Psoas muscle (tissue), 8 donors: ENCODE data around the gene RPL23. TPM values are rescaled to one million over a fixed set of nuclear protein-coding genes. Genes with fewer than 3 reads are reported as not detected.

Source experiments
- ATAC-seq, 4 donors: fragments of 200-7000 bp; cut with Tn5 transposase; one replicate each; pipeline ENCODE4 v1.9.1; 2020; ENCODE audit warnings: moderate library complexity in 3 of 4, mild to moderate bottlenecking in 2 of 4
- DNase-seq, 2 donors: peaks; one replicate each; pipeline ENCODE4 v3.0.0-alpha.2; 2020
- H3K27ac ChIP-seq: fragments of 200-600 bp; one replicate; pipeline ENCODE4 v1.8.0; 2022
- H3K27me3 ChIP-seq, 3 donors: fragments of 200-600 bp in 1 of 3; one replicate each; pipeline versions ENCODE4 v1.6.1 to v1.8.0; 2013 to 2022; ENCODE audit warnings: low read length in 2 of 3, mild to moderate bottlenecking in 2 of 3, moderate library complexity in 1 of 3; ENCODE audit not compliant: insufficient read depth in 3 of 3
- H3K36me3 ChIP-seq, 2 donors: fragments of 200-600 bp in 1 of 2; one replicate each; pipeline versions ENCODE4 v1.6.1 to v1.8.0; 2013 to 2022; ENCODE audit warnings: low read depth in 1 of 2, mild to moderate bottlenecking in 1 of 2, moderate library complexity in 1 of 2; ENCODE audit not compliant: insufficient read depth in 1 of 2
- H3K4me1 ChIP-seq: fragments of 200-600 bp; one replicate; pipeline ENCODE4 v1.8.0; 2022
- H3K4me3 ChIP-seq: fragments of 200-600 bp; one replicate; pipeline ENCODE4 v1.8.0; 2022; ENCODE audit warnings: mild to moderate bottlenecking
- H3K9me3 ChIP-seq: fragments of 200-600 bp; one replicate; pipeline ENCODE4 v1.8.0; 2022
- CTCF ChIP-seq: fragments of 200-600 bp; IDR thresholded peaks from one replicate; pipeline ENCODE4 v1.8.0; 2022; ENCODE audit warnings: antibody characterized with exemption
- WGBS, 3 donors: extraction: QIAGEN DNeasy Blood & Tissue Kit; methylation state at CpG; one replicate each; pipeline versions ENCODE4 v1.1.6 to v1.1.7; 2013; 5-methylcytosine and 5-hydroxymethylcytosine counted together
- intact Hi-C, 2 donors: fragments of 100-400 bp; cut with DNase I; formaldehyde crosslinking; loops; one replicate each; pipeline versions ENCODE4 v1.11.0 to v1.14.2; 2022
- polyA plus RNA-seq, 3 donors: library from polyadenylated mRNA; stranded (reverse); fragments of 200-250 nt; gene quantifications; one replicate each; pipeline ENCODE4 v1.2.3, GENCODE V29; 2013
- total RNA-seq, 4 donors: library from RNA; stranded (reverse); fragmentation: NEBNext Ultra II Directional in 2 of 4; extraction: Animal tissue kit (Norgen Biotek cat#: 25700) in 2 of 4; gene quantifications; one replicate each; pipeline versions ENCODE4 v1.2.1 to v1.2.4, GENCODE V29; 2021 to 2023
- donor health status: healthy with polysubstance abuse.
- donor health status: DM: no; HTN: no; CAD: no; lungs with moderate emphysema.
- donor health status: Bipolar disorder and iron deficiency.
- donor health status: healthy.
- donor health status: DM: yes; HTN: yes; CAD: no.
- donor health status: DM: no; HTN: no; CAD: no.
- donor health status: DM: no; HTN: no; CAD: no.
- donor health status: DM: yes; HTN: yes; CAD: no.

Gene RPL23
- total and polyA plus RNA-seq, 7 donors, result 816 to 2,332 (median 1,006) TPM

GRCh38 chr17:38800237-38800760 lies 53.2 kb downstream of the RPL23 start:
- Histone ChIP-seq H3K9me3 (no peaks in the 10 kb centered on the region), H3K27ac (peak overlapping the region; percentile 96), H3K36me3 (peaks cover 9 to 59% of the 10 kb centered on the region in 2 donors), H3K4me1 (peaks cover 29% of the 10 kb centered on the region), H3K27me3 (no peaks in the 10 kb centered on the region), H3K4me3 (peak overlapping the region; percentile 96)
- 15 to 19% (median 17%) methylated on average over 14 of the region's 14 CpGs for WGBS, 3 donors
- intact Hi-C loops, result no loop called here
- DNase-seq (no peak), ATAC-seq (no peak)
- no peak for TF ChIP-seq CTCF

- WGBS, 3 donors, result 0 to 1% (median 0%) methylated on average over 32 to 76 of the region's 76 CpGs
- no peaks in the 10 kb centered on the region for H3K9me3 ChIP-seq
- peak within 1 kb of the TSS; percentile 96 for H3K27ac ChIP-seq
- intact Hi-C loops, result no loop called here
- ATAC-seq, result peak; percentile 91 to 94 (median 92)
- no peaks in the 10 kb centered on the region for H3K27me3 ChIP-seq
- no peak for TF ChIP-seq CTCF
- H3K4me3 ChIP-seq, result peak within 1 kb of the TSS; percentile 96
- peaks cover 29% of the 10 kb centered on the region for H3K4me1 ChIP-seq
- peaks cover 7 to 56% of the 10 kb centered on the region in 2 donors for H3K36me3 ChIP-seq
- DNase-seq, result peak; percentile 97 to 98
Measured at GRCh38 chr17:38799501-38800236, 53.9 kb downstream of the RPL23 start, which contains the start of gene PIP4K2B. TSS of gene PIP4K2B (minus strand) at chr17:38799556. CDS start at chr17:38799424, 132 bp downstream.

GRCh38 chr17:38798614-38799500 lies 54.7 kb downstream of the RPL23 start:
- intact Hi-C loops, result no loop called here
- Histone ChIP-seq H3K36me3 (peaks cover 7 to 55% of the 10 kb centered on the region in 2 donors), H3K27ac (peak overlapping the region; percentile 96), H3K4me3 (peak overlapping the region; percentile 96), H3K27me3 (no peaks in the 10 kb centered on the region), H3K4me1 (peaks cover 29% of the 10 kb centered on the region), H3K9me3 (no peaks in the 10 kb centered on the region)
- WGBS, 3 donors, result 0% methylated on average over 28 to 53 of the region's 53 CpGs
- peak in 1 of 2 donors; percentile 52 for DNase-seq
- TF ChIP-seq CTCF, result no peak
- peak; percentile 32 to 51 (median 38) for ATAC-seq

Other genes starting within 250 kb of the RPL23 start
- gene SRCIN1, start 247.8 kb downstream of the RPL23 start, total RNA-seq, result under 1 TPM in 3 of 4 donors, not detected in 1; 0.13 to 0.39 (median 0.30) TPM
- gene SRCIN1, start 247.8 kb downstream of the RPL23 start, polyA plus RNA-seq, result under 1 TPM; 0.04 to 0.18 (median 0.08) TPM
- 1 to 10 TPM in 1 of 4 donors, under 1 TPM in 3; 0.21 to 1.2 (median 0.63) TPM for gene EPOP, start 178.8 kb downstream of the RPL23 start, total RNA-seq
- gene EPOP, start 178.8 kb downstream of the RPL23 start, polyA plus RNA-seq, result 1 to 10 TPM in 1 of 3 donors, under 1 TPM in 2; 0.21 to 1.1 (median 0.44) TPM
- gene MLLT6, start 148.4 kb downstream of the RPL23 start, total RNA-seq, result 100 to 1,000 TPM in 1 of 4 donors, 10 to 100 TPM in 3; 78.5 to 120 (median 84.9) TPM
- 10 to 100 TPM; 16.3 to 50.2 (median 25.5) TPM for gene MLLT6, start 148.4 kb downstream of the RPL23 start, polyA plus RNA-seq
- 10 to 100 TPM; 29.9 to 45.5 (median 37.4) TPM for gene CISD3, start 123.4 kb downstream of the RPL23 start, total RNA-seq
- gene CISD3, start 123.4 kb downstream of the RPL23 start, polyA plus RNA-seq, result 10 to 100 TPM; 39.6 to 83.6 (median 41.5) TPM
- gene PCGF2, start 105.4 kb downstream of the RPL23 start, total RNA-seq, result 10 to 100 TPM in 1 of 4 donors, 1 to 10 TPM in 3; 7.1 to 10.8 (median 7.5) TPM
- gene PCGF2, start 105.4 kb downstream of the RPL23 start, polyA plus RNA-seq, result 1 to 10 TPM; 3.3 to 5.8 (median 5.1) TPM
- 100 to 1,000 TPM; 112 to 209 (median 184) TPM for gene PSMB3, start 101.0 kb downstream of the RPL23 start, total RNA-seq
- 100 to 1,000 TPM; 286 to 463 (median 332) TPM for gene PSMB3, start 101.0 kb downstream of the RPL23 start, polyA plus RNA-seq
- gene PIP4K2B, start 54.2 kb downstream of the RPL23 start, total RNA-seq, result 10 to 100 TPM; 61.2 to 66.7 (median 63.8) TPM
- 10 to 100 TPM; 19.3 to 72.6 (median 26.5) TPM for gene PIP4K2B, start 54.2 kb downstream of the RPL23 start, polyA plus RNA-seq
- gene CWC25, start 28.4 kb downstream of the RPL23 start, total RNA-seq, result 10 to 100 TPM in 3 of 4 donors, 1 to 10 TPM in 1; 9.7 to 21.3 (median 15.3) TPM
- 10 to 100 TPM; 13.5 to 22.0 (median 15.0) TPM for gene CWC25, start 28.4 kb downstream of the RPL23 start, polyA plus RNA-seq
- 10 to 100 TPM; 14.6 to 20.1 (median 17.2) TPM for gene LASP1, start 16.3 kb upstream of the RPL23 start, total RNA-seq
- gene LASP1, start 16.3 kb upstream of the RPL23 start, polyA plus RNA-seq, result 10 to 100 TPM in 2 of 3 donors, 1 to 10 TPM in 1; 8.6 to 14.0 (median 10.9) TPM
- gene FBXO47, start 113.7 kb upstream of the RPL23 start, total RNA-seq, result not detected
- under 1 TPM in 1 of 3 donors, not detected in 2; 0.03 TPM for gene FBXO47, start 113.7 kb upstream of the RPL23 start, polyA plus RNA-seq